Prostate gland (tissue), 2 donors: ENCODE data around the gene ASB13. TPM values are rescaled to one million over a fixed set of nuclear protein-coding genes. Genes with fewer than 3 reads are reported as not detected.

Source experiments
- DNase-seq: peaks from one replicate; pipeline ENCODE4 v3.0.0-alpha.2; 2019; ENCODE audit warnings: low spot score
- H3K27ac ChIP-seq, 2 donors: fragments of 200-600 bp; sonication (generic); 2 replicates each; pipeline ENCODE4 v1.5.1; 2017 to 2019
- H3K27me3 ChIP-seq: fragments of 200-600 bp; sonication (generic); replicated peaks from 2 replicates; pipeline ENCODE4 v1.5.1; 2019; ENCODE audit not compliant: insufficient read depth
- H3K36me3 ChIP-seq, 2 donors: fragments of 200-600 bp; sonication (generic); 1 replicate in 1 of 2; 2 replicates in 1 of 2; pipeline versions ENCODE4 v1.5.1 to v1.8.1; 2017 to 2019
- H3K4me1 ChIP-seq: fragments of 200-600 bp; sonication (generic); replicated peaks from 2 replicates; pipeline ENCODE4 v1.5.1; 2019
- H3K4me3 ChIP-seq, 2 donors: fragments of 200-600 bp; sonication (generic); 2 replicates each; pipeline ENCODE4 v1.5.1; 2017 to 2019
- H3K9me3 ChIP-seq: fragments of 200-600 bp; sonication (generic); 2 replicates; pipeline ENCODE4 v1.5.1; 2017
- CTCF ChIP-seq, 4 experiments: fragments of 200-600 bp in 2 of 4; fragments of 450-650 bp in 2 of 4; sonication (generic) in 2 of 4; IDR thresholded peaks; 1 replicate in 3 of 4; 2 replicates in 1 of 4; pipeline ENCODE4 v1.5.1; 2016 to 2019; ENCODE audit warnings: antibody characterized with exemption in 4 of 4, mild to moderate bottlenecking in 2 of 4, moderate library complexity in 2 of 4
- POLR2A ChIP-seq: fragments of 450-650 bp; IDR thresholded peaks from one replicate; pipeline ENCODE4 v1.6.1; 2016; ENCODE audit warnings: antibody characterized with exemption, mild to moderate bottlenecking
- POLR2AphosphoS5 ChIP-seq: sonication (generic); formaldehyde crosslinking; IDR thresholded peaks from one replicate; pipeline ENCODE4 v1.6.1; 2017; ENCODE audit warnings: antibody characterized with exemption
- WGBS: methylation state at CpG from one replicate; pipeline ENCODE4 v1.1.5; 2018; 5-methylcytosine and 5-hydroxymethylcytosine counted together
- intact Hi-C: fragments of 100-400 bp; cut with DNase I; formaldehyde crosslinking; loops from one replicate; pipeline ENCODE4 v1.14.2; 2022
- total RNA-seq, 2 donors: library from RNA; depleted of rRNA; stranded (reverse); fragments of >200 nt; gene quantifications; one replicate each; pipeline ENCODE4 v1.1.0, GENCODE V29; 2016

ASB13 gene
- total RNA-seq, 2 donors from 2014 or later = 16.6 to 24.5 TPM

- 66% methylated on average over 3 of the region's 3 CpGs for WGBS
- no peak for DNase-seq
- Histone ChIP-seq H3K4me3 (no peak overlapping the region), H3K27ac (no peak overlapping the region), H3K4me1 (no peaks in the 10 kb centered on the region), H3K9me3 (no peaks in the 10 kb centered on the region), H3K36me3 (no peaks in the 10 kb centered on the region), H3K27me3 (no peaks in the 10 kb centered on the region)
- intact Hi-C loops = no loop called here
- TF ChIP-seq POLR2AphosphoS5 = no peak
- TF ChIP-seq CTCF (IDR thresholded peaks at IDR 0.05) = no peak
- no peak for TF ChIP-seq POLR2A
Measured at GRCh38 chr10:5655121-5655520, 11.3 kb downstream of the ASB13 start.

- DNase-seq = no peak
- H3K27ac ChIP-seq = no peak overlapping the region
- no peaks in the 10 kb centered on the region for H3K4me1 ChIP-seq
- 57% methylated on average over 10 of the region's 10 CpGs for WGBS
- H3K27me3 ChIP-seq = no peaks in the 10 kb centered on the region
- no peaks in the 10 kb centered on the region for H3K9me3 ChIP-seq
- no peaks in the 10 kb centered on the region for H3K36me3 ChIP-seq
- intact Hi-C loops = no loop called here
- no peak for TF ChIP-seq CTCF (IDR thresholded peaks at IDR 0.05)
- no peak overlapping the region for H3K4me3 ChIP-seq
Measured at GRCh38 chr10:5654218-5654755, 12.1 kb downstream of the ASB13 start.

- Histone ChIP-seq H3K27ac (peak overlapping the region; percentile 14 to 43), H3K9me3 (no peaks in the 10 kb centered on the region), H3K36me3 (no peaks in the 10 kb centered on the region), H3K27me3 (no peaks in the 10 kb centered on the region), H3K4me3 (no peak overlapping the region), H3K4me1 (no peaks in the 10 kb centered on the region)
- TF ChIP-seq POLR2A = no peak
- TF ChIP-seq CTCF (IDR thresholded peaks at IDR 0.05) = no peak
- no peak for TF ChIP-seq POLR2AphosphoS5
- intact Hi-C loops = no loop called here
- no peak for DNase-seq
- WGBS = 94% methylated on average over 14 of the region's 14 CpGs
Measured at GRCh38 chr10:5652746-5653145, 13.6 kb downstream of the ASB13 start.

GRCh38 chr10:5651388-5651764 lies 15.0 kb downstream of the ASB13 start:
- Histone ChIP-seq H3K27me3 (no peaks in the 10 kb centered on the region), H3K9me3 (no peaks in the 10 kb centered on the region), H3K4me3 (no peak overlapping the region), H3K4me1 (no peaks in the 10 kb centered on the region), H3K27ac (peak overlapping the region in 1 of 2 donors; percentile 48), H3K36me3 (no peaks in the 10 kb centered on the region)
- WGBS = 86% methylated on average over 11 of the region's 11 CpGs
- DNase-seq = no peak
- no peak for TF ChIP-seq POLR2A
- TF ChIP-seq POLR2AphosphoS5 = no peak
- no peak for TF ChIP-seq CTCF (IDR thresholded peaks at IDR 0.05)
- intact Hi-C loops = no loop called here

- Histone ChIP-seq H3K27me3 (no peaks in the 10 kb centered on the region), H3K27ac (peak overlapping the region in 1 of 2 donors; percentile 12), H3K4me3 (no peak overlapping the region), H3K9me3 (no peaks in the 10 kb centered on the region), H3K36me3 (no peaks in the 10 kb centered on the region), H3K4me1 (no peaks in the 10 kb centered on the region)
- intact Hi-C loops = no loop called here
- DNase-seq = no peak
- 83% methylated on average over 20 of the region's 20 CpGs for WGBS
- TF ChIP-seq POLR2AphosphoS5 (no peak), CTCF (IDR thresholded peaks at IDR 0.05) (no peak), POLR2A (no peak)
Measured at GRCh38 chr10:5650664-5651387, 15.6 kb downstream of the ASB13 start.
